SK-N-SH (cell line): ENCODE data around the gene KERA. TPM values are rescaled to one million over a fixed set of nuclear protein-coding genes. Genes with fewer than 3 reads are reported as not detected.
A peak's percentile ranks its signal among the peaks of the same experiment; 100 is the strongest.

Experiments used
- CTCF ChIA-PET: fragments of 300-600, 350-600 bp; formaldehyde crosslinking; extraction: SDS; loops from one replicate; lab custom pipeline; 2021; lab: Yijun Ruan, JAX
- POLR2A ChIA-PET: fragments of 350-600 bp; sonication (Branson Sonifier 250); formaldehyde crosslinking; extraction: SDS; loops from one replicate; lab custom pipeline; 2020; ENCODE audit warnings: antibody characterized with exemption, inconsistent platforms; lab: Yijun Ruan, JAX
- DNase-seq: peaks from one replicate; pipeline ENCODE4 v3.0.0; 2012
- H2AFZ ChIP-seq: fragments of 200-600 bp; sonication (generic); 2 replicates; pipeline ENCODE4 v1.8.1; 2016; ENCODE audit warnings: antibody characterized with exemption, mild to moderate bottlenecking, low read depth
- H3F3A ChIP-seq: fragments of 200-600 bp; sonication (generic); replicated peaks from 2 replicates; pipeline ENCODE3; 2016; ENCODE audit warnings: antibody characterized with exemption, mild to moderate bottlenecking; ENCODE audit not compliant: insufficient read depth
- H3K27ac ChIP-seq, 2 experiments: fragments of 200-500 bp in 1 of 2; fragments of 200-600 bp in 1 of 2; sonication (Bioruptor generic) in 1 of 2; sonication (generic), shearing (Covaris generic) in 1 of 2; 2 replicates each; pipeline versions ENCODE4 v1.5.1 to v1.6.1; 2014 to 2016; ENCODE audit warnings: low read depth in 2 of 2, inconsistent platforms in 1 of 2, low read length in 1 of 2, mild to moderate bottlenecking in 1 of 2, mixed read lengths in 1 of 2
- H3K27me3 ChIP-seq: fragments of 200-600 bp; sonication (generic), shearing (Covaris generic); 2 replicates; pipeline ENCODE4 v1.6.1; 2016; ENCODE audit warnings: mixed run types; ENCODE audit not compliant: insufficient read depth
- H3K36me3 ChIP-seq, 2 experiments: fragments of 200-500 bp in 1 of 2; fragments of 200-600 bp in 1 of 2; sonication (Bioruptor generic) in 1 of 2; sonication (generic) in 1 of 2; replicated peaks in 1 of 2; 2 replicates each; pipeline versions ENCODE3 to v1.5.1; 2014 to 2016; ENCODE audit warnings: low read length in 1 of 2, mild to moderate bottlenecking in 1 of 2; ENCODE audit not compliant: insufficient read depth in 2 of 2, control insufficient read depth in 1 of 2
- H3K4me1 ChIP-seq, 2 experiments: fragments of 200-500 bp in 1 of 2; fragments of 200-600 bp in 1 of 2; sonication (Bioruptor generic) in 1 of 2; sonication (generic), shearing (Covaris generic) in 1 of 2; 2 replicates each; pipeline versions ENCODE4 v1.5.1 to v1.6.1; 2014 to 2016; ENCODE audit warnings: low read depth in 1 of 2, low read length in 1 of 2, mixed run types in 1 of 2; ENCODE audit not compliant: insufficient read depth in 2 of 2, control insufficient read depth in 1 of 2
- H3K4me2 ChIP-seq: fragments of 200-600 bp; sonication (generic), shearing (Covaris generic); 2 replicates; pipeline ENCODE4 v1.6.1; 2017; ENCODE audit warnings: mixed run types
- H3K4me3 ChIP-seq, 2 experiments: fragments of 200-500 bp in 1 of 2; fragments of 200-600 bp in 1 of 2; sonication (Bioruptor generic) in 1 of 2; sonication (generic), shearing (Covaris generic) in 1 of 2; 2 replicates each; pipeline versions ENCODE4 v1.5.1 to v1.8.1; 2014 to 2016; ENCODE audit warnings: low read depth in 2 of 2, inconsistent platforms in 1 of 2, low read length in 1 of 2, mild to moderate bottlenecking in 1 of 2, mixed read lengths in 1 of 2, moderate library complexity in 1 of 2
- H3K79me2 ChIP-seq: fragments of 200-600 bp; sonication (generic); 2 replicates; pipeline ENCODE4 v1.8.1; 2017; ENCODE audit warnings: mild to moderate bottlenecking; ENCODE audit not compliant: insufficient read depth
- H3K9ac ChIP-seq: fragments of 200-600 bp; sonication (generic); 2 replicates; pipeline ENCODE4 v1.6.1; 2017; ENCODE audit warnings: mixed run types
- H3K9me2 ChIP-seq: fragments of 200-600 bp; sonication (generic); 2 replicates; pipeline ENCODE4 v1.6.1; 2017; ENCODE audit warnings: mixed run types
- H3K9me3 ChIP-seq: fragments of 200-600 bp; sonication (generic); 2 replicates; pipeline ENCODE4 v1.6.1; 2017; ENCODE audit warnings: mixed run types, mild to moderate bottlenecking, moderate library complexity
- H4K20me1 ChIP-seq: fragments of 200-600 bp; sonication (generic); 2 replicates; pipeline ENCODE4 v1.6.1; 2017; ENCODE audit warnings: mild to moderate bottlenecking, mixed run types; ENCODE audit not compliant: insufficient read depth
- CHD2 ChIP-seq: fragments of 150-350 bp; IDR thresholded peaks from 2 replicates; pipeline ENCODE4 v1.6.1; 2018; ENCODE audit warnings: low read length; ENCODE audit not compliant: partially characterized antibody
- ELF1 ChIP-seq: IDR thresholded peaks from 2 replicates; pipeline ENCODE4 v1.4.0; 2012
- GABPA ChIP-seq: IDR thresholded peaks from 2 replicates; pipeline ENCODE4 v1.4.0; 2012; ENCODE audit warnings: low read depth, mild to moderate bottlenecking
- JUND ChIP-seq: IDR thresholded peaks from 2 replicates; pipeline ENCODE4 v1.4.0; 2012
- NFIC ChIP-seq: IDR thresholded peaks from 2 replicates; pipeline ENCODE4 v1.4.0; 2012; ENCODE audit warnings: borderline replicate concordance
- NRF1 ChIP-seq: IDR thresholded peaks from 2 replicates; pipeline ENCODE4 v1.6.1; 2012; ENCODE audit warnings: low read depth, mild to moderate bottlenecking, low read length
- RCOR1 ChIP-seq: fragments of 150-350 bp; IDR thresholded peaks from 2 replicates; pipeline ENCODE4 v1.6.1; 2017; ENCODE audit warnings: antibody characterized with exemption, low read length
- TCF12 ChIP-seq: IDR thresholded peaks from 2 replicates; pipeline ENCODE4 v1.4.0; 2012
- YY1 ChIP-seq: IDR thresholded peaks from 2 replicates; pipeline ENCODE4 v1.4.0; 2012; ENCODE audit warnings: low read depth, mild to moderate bottlenecking
- WGBS: methylation state at CpG from one replicate; pipeline ENCODE4 v1.1.6; 2017; ENCODE audit warnings: low lambda C conversion rate; 5-methylcytosine and 5-hydroxymethylcytosine counted together
- polyA plus RNA-seq, 3 experiments: library from polyadenylated mRNA; depleted of rRNA; stranded (reverse); fragments of >200 nt; gene quantifications; 2 replicates each; pipeline ENCODE4 v1.2.3, GENCODE V29; 2012
- TF ChIP-seq, protein P1 (sequence below): IDR thresholded peaks from 2 replicates; pipeline ENCODE4 v1.4.0; 2012; ENCODE audit warnings: low read depth
- TF ChIP-seq, protein P2 (sequence below): fragments of 200-600 bp; sonication (generic); IDR thresholded peaks from 2 replicates; pipeline ENCODE4 v1.6.1; 2017; ENCODE audit warnings: antibody characterized with exemption, mild to moderate bottlenecking, moderate library complexity
- TF ChIP-seq, protein P3 (sequence below): IDR thresholded peaks from 2 replicates; pipeline ENCODE4; 2012
- TF ChIP-seq, protein P4 (sequence below): IDR thresholded peaks from 2 replicates; pipeline ENCODE4 v1.4.0; 2012; ENCODE audit warnings: low read depth, borderline replicate concordance

KERA gene
- polyA plus RNA-seq, 1 of the 3 experiments (the other 2 are of a cell fraction): not detected

DNA sequence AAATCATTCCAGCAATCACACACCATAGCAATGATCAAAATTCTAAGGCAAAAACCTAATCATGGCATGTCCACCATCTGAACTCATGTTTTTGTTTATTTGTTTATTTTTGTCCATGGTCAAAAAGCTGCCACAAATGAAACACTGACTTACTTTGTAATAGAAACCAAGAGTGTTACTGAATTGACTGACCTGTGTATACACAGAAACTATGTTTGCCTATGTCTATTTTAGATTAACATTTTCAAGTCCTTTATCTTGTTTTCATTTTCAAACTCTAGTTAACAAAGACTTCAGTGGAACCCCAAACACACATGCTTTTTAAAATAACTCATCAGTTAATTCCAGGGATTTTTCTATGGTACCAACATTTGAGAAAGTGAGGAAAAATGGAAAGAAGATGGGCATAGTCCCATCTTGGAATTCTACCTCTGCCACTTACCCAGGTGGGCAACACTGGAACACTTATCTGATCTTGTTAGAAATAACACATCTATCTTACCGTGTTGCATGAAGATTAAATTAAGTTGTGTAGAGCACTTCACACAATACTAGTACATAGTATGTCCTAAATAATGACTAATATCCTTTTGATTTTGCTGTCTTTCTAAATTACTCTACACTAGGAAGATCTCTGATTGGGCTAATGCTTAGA, 47.1 kb upstream of the KERA start:
- no peak for DNase-seq
- CTCF ChIA-PET: no interaction called here
- Histone ChIP-seq H3K4me3 (no peak overlapping the region), H3K9me2 (no peaks in the 10 kb centered on the region), H3K9ac (no peak overlapping the region), H4K20me1 (no peaks in the 10 kb centered on the region), H3K4me2 (no peak overlapping the region), H3K9me3 (no peaks in the 10 kb centered on the region), H3F3A (peaks cover 10% of the 10 kb centered on the region), H3K27ac (peak overlapping the region in 1 of 2 experiments; percentile 10; a peak in 1 of 4 replicates), H3K36me3 (peaks cover 14 to 15% of the 10 kb centered on the region in 2 experiments), H3K4me1 (peaks cover 0 to 1% of the 10 kb centered on the region in 2 experiments; a peak in 1 of 4 replicates), H2AFZ (no peak overlapping the region), H3K79me2 (no peaks in the 10 kb centered on the region; the same call in 1 of the 2 replicates), H3K27me3 (no peaks in the 10 kb centered on the region)
- POLR2A ChIA-PET: no interaction called here
- WGBS: 64% methylated on average over 1 of the region's 1 CpG
- no peak for TF ChIP-seq NRF1
- TF ChIP-seq, protein P1, sequence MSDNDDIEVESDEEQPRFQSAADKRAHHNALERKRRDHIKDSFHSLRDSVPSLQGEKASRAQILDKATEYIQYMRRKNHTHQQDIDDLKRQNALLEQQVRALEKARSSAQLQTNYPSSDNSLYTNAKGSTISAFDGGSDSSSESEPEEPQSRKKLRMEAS: no peak
- no peak for TF ChIP-seq RCOR1
- no peak for TF ChIP-seq TCF12
- TF ChIP-seq, protein P2, sequence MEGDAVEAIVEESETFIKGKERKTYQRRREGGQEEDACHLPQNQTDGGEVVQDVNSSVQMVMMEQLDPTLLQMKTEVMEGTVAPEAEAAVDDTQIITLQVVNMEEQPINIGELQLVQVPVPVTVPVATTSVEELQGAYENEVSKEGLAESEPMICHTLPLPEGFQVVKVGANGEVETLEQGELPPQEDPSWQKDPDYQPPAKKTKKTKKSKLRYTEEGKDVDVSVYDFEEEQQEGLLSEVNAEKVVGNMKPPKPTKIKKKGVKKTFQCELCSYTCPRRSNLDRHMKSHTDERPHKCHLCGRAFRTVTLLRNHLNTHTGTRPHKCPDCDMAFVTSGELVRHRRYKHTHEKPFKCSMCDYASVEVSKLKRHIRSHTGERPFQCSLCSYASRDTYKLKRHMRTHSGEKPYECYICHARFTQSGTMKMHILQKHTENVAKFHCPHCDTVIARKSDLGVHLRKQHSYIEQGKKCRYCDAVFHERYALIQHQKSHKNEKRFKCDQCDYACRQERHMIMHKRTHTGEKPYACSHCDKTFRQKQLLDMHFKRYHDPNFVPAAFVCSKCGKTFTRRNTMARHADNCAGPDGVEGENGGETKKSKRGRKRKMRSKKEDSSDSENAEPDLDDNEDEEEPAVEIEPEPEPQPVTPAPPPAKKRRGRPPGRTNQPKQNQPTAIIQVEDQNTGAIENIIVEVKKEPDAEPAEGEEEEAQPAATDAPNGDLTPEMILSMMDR: no peak
- TF ChIP-seq, protein P3, sequence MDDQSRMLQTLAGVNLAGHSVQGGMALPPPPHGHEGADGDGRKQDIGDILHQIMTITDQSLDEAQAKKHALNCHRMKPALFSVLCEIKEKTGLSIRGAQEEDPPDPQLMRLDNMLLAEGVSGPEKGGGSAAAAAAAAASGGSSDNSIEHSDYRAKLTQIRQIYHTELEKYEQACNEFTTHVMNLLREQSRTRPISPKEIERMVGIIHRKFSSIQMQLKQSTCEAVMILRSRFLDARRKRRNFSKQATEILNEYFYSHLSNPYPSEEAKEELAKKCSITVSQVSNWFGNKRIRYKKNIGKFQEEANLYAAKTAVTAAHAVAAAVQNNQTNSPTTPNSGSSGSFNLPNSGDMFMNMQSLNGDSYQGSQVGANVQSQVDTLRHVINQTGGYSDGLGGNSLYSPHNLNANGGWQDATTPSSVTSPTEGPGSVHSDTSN: no peak
- TF ChIP-seq NFIC: no peak
- TF ChIP-seq ELF1: no peak
- TF ChIP-seq, protein P4, sequence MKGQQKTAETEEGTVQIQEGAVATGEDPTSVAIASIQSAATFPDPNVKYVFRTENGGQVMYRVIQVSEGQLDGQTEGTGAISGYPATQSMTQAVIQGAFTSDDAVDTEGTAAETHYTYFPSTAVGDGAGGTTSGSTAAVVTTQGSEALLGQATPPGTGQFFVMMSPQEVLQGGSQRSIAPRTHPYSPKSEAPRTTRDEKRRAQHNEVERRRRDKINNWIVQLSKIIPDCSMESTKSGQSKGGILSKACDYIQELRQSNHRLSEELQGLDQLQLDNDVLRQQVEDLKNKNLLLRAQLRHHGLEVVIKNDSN: no peak

DNA sequence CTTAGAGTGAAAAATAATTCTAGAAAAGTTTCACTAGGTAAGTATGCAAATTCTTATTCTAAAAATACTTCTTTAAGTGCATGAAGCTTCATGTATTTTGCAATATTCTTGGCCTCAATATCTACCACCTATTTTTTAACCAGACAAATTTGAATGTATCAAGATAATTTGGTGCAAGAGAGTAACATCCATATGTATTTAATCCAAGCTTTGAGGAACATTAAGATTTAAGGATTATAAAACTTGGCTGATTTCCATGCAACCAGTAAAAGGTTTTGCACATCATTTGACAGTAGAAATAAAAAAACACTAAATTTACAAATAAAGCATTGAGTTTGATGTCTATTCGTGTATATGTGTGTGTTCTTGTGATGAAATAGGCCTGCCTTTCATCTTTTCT, 45.8 kb upstream of the KERA start:
- Histone ChIP-seq H3K4me2 (no peak overlapping the region), H3K9me3 (no peaks in the 10 kb centered on the region), H3F3A (peaks cover 15% of the 10 kb centered on the region), H3K9ac (no peak overlapping the region), H3K27ac (no peak overlapping the region), H4K20me1 (no peaks in the 10 kb centered on the region), H3K36me3 (peaks cover 14 to 15% of the 10 kb centered on the region in 2 experiments), H3K4me3 (no peak overlapping the region), H3K4me1 (peaks cover 0 to 7% of the 10 kb centered on the region in 2 experiments; a peak in 2 of 4 replicates), H3K9me2 (no peaks in the 10 kb centered on the region), H3K79me2 (no peaks in the 10 kb centered on the region; the same call in 1 of the 2 replicates), H3K27me3 (no peaks in the 10 kb centered on the region), H2AFZ (no peak overlapping the region)
- ChIA-PET POLR2A (no interaction called here), CTCF (interaction anchor here (1.3 kb wide), 1 partner anchor 223 kb away, joined by 5 read pairs; no protein-coding TSS in a partner anchor)
- TF ChIP-seq YY1 (no peak), JUND (no peak), CHD2 (no peak), GABPA (no peak)
- TF ChIP-seq, protein P4: no peak
- no peak for DNase-seq
- WGBS: 28% methylated on average over 1 of the region's 1 CpG
